ENCODE measurements around the gene PDIA6. TPM values are rescaled to one million over a fixed set of nuclear protein-coding genes. Genes with fewer than 3 reads are reported as not detected.

PDIA6 gene
- total RNA-seq, 2 donors from 2014 or later, result 109 to 213 TPM

DNA sequence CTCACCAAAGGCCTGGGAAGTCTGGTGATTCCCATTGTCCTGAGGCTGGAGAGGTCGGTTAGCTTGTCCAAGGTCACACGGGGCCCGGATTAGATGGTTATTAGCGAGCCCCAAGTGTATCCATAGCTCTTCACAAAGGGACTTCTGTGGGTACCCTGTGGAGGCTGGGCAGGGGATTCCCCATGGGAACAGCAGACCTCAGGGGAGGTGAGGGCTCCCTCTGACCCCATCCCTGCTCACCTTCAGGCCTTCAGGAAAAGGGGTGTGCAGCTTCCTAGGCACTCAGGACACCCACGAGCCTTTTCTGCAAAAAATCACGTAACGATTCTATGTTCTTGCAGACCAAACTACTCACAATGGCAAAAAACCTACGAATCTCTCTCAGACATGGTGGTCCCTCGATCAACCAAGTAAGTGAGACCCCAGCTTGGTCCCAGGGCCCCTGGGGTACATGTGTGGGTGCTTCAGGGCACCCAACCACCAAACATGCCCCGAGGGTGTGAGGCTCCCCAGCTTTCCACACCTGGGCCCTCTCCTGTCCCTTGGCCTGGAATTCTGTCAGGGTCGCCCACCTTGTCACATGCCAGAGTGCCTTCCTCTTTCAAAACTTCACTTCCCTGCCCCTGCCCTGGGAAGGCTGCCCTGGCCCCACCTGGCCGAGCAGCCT lies 40.3 kb downstream of the PDIA6 start:
- 95% methylated on average over 12 of the region's 12 CpGs for WGBS
- Histone ChIP-seq H3K9me3 (no peaks in the 10 kb centered on the region), H3K4me3 (no peak overlapping the region), H3K27ac (no peak overlapping the region), H3K27me3 (replicated peaks; ENCODE audit: insufficient read depth) (no peaks in the 10 kb centered on the region), H3K36me3 (no peaks in the 10 kb centered on the region), H3K4me1 (replicated peaks) (peaks cover 3% of the 10 kb centered on the region)
- TF ChIP-seq POLR2AphosphoS5 (IDR thresholded peaks at IDR 0.05) (no peak), POLR2A (IDR thresholded peaks at IDR 0.05) (no peak)
- TF ChIP-seq, protein P1, sequence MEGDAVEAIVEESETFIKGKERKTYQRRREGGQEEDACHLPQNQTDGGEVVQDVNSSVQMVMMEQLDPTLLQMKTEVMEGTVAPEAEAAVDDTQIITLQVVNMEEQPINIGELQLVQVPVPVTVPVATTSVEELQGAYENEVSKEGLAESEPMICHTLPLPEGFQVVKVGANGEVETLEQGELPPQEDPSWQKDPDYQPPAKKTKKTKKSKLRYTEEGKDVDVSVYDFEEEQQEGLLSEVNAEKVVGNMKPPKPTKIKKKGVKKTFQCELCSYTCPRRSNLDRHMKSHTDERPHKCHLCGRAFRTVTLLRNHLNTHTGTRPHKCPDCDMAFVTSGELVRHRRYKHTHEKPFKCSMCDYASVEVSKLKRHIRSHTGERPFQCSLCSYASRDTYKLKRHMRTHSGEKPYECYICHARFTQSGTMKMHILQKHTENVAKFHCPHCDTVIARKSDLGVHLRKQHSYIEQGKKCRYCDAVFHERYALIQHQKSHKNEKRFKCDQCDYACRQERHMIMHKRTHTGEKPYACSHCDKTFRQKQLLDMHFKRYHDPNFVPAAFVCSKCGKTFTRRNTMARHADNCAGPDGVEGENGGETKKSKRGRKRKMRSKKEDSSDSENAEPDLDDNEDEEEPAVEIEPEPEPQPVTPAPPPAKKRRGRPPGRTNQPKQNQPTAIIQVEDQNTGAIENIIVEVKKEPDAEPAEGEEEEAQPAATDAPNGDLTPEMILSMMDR (IDR thresholded peaks at IDR 0.05), result no peak
- no peak for DNase-seq (ENCODE audit: low spot score)
- intact Hi-C loops (cut with DNase I), result no loop called here

DNA sequence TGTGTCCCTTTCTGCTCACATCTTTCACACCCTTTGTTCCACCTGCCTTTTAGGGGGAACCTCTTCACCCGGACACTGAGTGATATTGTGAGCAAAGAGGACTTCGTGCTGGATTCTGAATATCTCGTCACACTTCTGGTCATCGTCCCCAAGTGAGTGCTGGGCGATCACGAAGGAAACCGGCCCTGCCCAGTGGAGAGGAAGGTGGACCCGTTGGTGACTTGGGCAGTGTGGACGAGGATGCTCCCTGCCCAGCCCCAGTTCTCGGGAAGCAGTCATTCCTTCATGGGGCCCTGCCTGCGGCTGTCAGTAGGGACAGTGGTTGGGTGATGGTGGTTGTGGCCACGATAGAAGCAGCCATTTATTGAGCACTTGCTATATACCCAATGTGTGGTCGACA lies 40.8 kb downstream of the PDIA6 start:
- Histone ChIP-seq H3K27me3 (replicated peaks; ENCODE audit: insufficient read depth) (no peaks in the 10 kb centered on the region), H3K9me3 (no peaks in the 10 kb centered on the region), H3K4me3 (no peak overlapping the region), H3K36me3 (no peaks in the 10 kb centered on the region), H3K4me1 (replicated peaks) (peaks cover 3% of the 10 kb centered on the region), H3K27ac (no peak overlapping the region)
- TF ChIP-seq POLR2A (IDR thresholded peaks at IDR 0.05), result no peak
- TF ChIP-seq, protein P1 (IDR thresholded peaks at IDR 0.05), result no peak
- no peak for TF ChIP-seq POLR2AphosphoS5 (IDR thresholded peaks at IDR 0.05)
- 89% methylated on average over 13 of the region's 13 CpGs for WGBS
- no peak for DNase-seq (ENCODE audit: low spot score)
- intact Hi-C loops (cut with DNase I), result no loop called here

DNA sequence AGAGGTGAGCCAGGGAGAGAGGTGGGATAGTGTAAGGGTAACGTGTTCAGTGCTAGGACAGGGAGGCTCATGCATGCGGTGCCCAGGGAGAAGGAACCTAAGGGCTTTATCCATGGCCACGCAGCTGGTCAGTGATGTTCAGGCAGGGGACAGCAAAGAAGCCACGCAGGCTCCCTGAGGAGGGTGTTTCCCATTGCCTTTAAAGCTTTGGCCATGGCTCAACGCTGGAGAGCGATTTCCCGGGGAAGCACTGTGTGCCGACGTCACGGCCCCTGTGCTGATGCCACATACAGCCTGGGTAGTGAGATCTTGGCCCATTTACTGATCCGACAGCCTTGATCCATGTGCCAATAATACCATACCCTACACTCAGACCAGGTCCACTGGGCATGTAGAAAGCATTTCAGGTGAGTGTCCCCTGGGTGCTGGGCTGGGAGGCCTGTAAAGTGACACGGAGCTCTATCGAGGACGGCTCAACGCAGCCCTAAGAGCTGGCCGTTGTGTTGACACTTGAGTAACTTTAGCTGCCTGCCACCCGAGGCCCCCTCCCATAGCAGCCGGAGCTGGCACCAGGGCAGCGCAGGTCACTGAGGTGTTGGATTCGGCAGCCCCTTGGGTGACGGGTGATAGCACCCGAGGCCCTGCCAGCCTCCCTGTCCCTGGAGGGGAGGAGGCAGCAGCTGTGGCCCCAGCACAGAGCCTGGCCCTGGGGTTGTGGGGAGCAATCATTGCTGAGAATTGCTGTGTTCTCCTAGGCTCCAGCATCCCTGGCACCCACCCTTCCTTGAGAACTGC lies 41.4 kb downstream of the PDIA6 start:
- Histone ChIP-seq H3K27me3 (replicated peaks; ENCODE audit: insufficient read depth) (no peaks in the 10 kb centered on the region), H3K36me3 (no peaks in the 10 kb centered on the region), H3K27ac (no peak overlapping the region), H3K4me3 (no peak overlapping the region), H3K9me3 (no peaks in the 10 kb centered on the region), H3K4me1 (replicated peaks) (peaks cover 3% of the 10 kb centered on the region)
- WGBS, result 76% methylated on average over 22 of the region's 22 CpGs
- TF ChIP-seq POLR2AphosphoS5 (IDR thresholded peaks at IDR 0.05) (no peak), POLR2A (IDR thresholded peaks at IDR 0.05) (no peak)
- TF ChIP-seq, protein P1 (IDR thresholded peaks at IDR 0.05), result no peak
- intact Hi-C loops (cut with DNase I), result no loop called here
- no peak for DNase-seq (ENCODE audit: low spot score)

DNA sequence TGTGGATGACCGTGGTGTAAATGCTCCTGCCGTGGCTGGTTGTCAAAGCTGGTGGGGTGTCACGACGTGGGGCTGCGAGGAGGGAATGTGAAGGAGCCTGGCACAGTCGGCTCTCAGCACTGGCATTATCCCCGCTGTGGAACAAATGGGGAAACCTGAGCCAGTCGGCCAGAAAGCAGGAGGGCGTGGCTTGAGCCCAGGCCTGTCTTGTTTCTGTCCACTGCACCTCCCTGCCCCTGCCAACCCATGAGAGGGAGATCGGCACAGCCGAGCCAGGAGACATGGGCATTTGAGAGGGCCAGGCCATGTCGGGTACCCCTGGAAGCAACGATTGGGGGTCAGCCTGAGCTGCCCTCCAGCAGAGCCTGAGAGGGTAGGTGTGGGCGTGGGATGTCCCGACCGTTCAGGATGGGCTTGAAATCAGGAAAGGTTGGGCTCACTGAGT lies 44.5 kb downstream of the PDIA6 start:
- intact Hi-C loops (cut with DNase I), result no loop called here
- Histone ChIP-seq H3K27ac (no peak overlapping the region), H3K4me3 (no peak overlapping the region), H3K4me1 (replicated peaks) (no peaks in the 10 kb centered on the region), H3K9me3 (no peaks in the 10 kb centered on the region), H3K27me3 (replicated peaks; ENCODE audit: insufficient read depth) (no peaks in the 10 kb centered on the region), H3K36me3 (no peaks in the 10 kb centered on the region)
- TF ChIP-seq POLR2A (IDR thresholded peaks at IDR 0.05) (no peak), POLR2AphosphoS5 (IDR thresholded peaks at IDR 0.05) (no peak)
- TF ChIP-seq, protein P1 (IDR thresholded peaks at IDR 0.05), result no peak
- no peak for DNase-seq (ENCODE audit: low spot score)
- 62% methylated on average over 16 of the region's 16 CpGs for WGBS
